GDM1 (cell line): ENCODE results near the gene CTSK.

ENCODE experiments used
- DNase-seq: peaks from one replicate; lab custom pipeline; 2025; lab: John Stamatoyannopoulos, UW

The CTSK gene

DNA sequence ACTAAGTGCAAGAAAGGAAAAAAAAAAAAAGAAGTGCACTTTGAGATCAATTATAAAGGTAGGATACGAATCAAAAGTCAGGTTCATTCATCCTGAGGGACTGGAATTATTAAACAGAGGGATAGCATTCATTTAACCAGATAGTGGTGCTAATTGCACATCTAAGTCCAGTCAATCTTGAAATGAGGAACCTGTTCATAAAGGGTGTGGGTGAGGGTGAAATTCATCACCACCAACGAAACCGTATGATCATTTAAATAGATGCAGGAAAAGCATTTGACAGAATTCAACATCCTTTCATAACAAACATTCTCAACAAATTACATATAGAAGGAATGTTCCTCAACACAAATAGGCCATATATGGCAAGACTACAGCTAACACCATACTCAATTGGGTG lies 48.0 kb downstream of the CTSK start:
- no peak for DNase-seq

DNA sequence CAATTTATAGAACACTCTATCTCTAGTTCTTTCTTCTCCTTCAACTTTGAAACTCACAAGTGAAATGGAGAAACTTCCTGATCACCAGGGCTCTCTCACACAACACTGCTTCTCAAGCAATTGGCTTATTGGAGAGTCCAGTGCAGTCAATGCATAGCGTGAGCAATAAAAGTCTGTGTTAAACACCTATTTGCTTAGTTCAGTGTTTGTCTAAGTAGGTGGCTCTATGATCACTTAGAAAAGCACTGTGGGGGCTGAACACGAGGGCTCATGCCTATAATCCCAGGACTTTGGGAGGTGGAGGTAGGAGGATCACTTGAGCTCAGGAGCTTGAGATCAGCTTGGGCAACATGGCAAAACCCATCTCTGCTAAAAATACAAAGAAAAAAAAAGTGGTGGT lies 54.6 kb downstream of the CTSK start:
- no peak for DNase-seq

DNA sequence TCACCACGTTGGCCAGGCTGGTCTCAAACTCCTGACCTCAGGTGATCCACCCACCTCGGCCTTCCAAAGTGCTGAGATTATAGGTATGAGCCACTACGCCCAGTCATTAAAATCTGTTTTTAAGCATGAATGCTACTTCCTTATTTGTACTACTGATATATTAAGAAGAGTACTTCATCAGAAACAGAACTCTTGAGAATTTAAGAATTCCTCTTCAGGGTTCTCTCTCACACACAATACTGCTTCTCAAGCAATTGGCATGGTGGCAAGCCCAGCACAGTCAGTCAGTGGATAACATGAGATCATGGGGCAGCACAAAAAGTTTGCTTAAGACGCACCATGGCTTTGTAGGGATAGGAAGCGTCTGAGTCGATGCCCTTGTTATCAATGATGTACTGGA lies 56.6 kb downstream of the CTSK start:
- DNase-seq, result no peak

DNA sequence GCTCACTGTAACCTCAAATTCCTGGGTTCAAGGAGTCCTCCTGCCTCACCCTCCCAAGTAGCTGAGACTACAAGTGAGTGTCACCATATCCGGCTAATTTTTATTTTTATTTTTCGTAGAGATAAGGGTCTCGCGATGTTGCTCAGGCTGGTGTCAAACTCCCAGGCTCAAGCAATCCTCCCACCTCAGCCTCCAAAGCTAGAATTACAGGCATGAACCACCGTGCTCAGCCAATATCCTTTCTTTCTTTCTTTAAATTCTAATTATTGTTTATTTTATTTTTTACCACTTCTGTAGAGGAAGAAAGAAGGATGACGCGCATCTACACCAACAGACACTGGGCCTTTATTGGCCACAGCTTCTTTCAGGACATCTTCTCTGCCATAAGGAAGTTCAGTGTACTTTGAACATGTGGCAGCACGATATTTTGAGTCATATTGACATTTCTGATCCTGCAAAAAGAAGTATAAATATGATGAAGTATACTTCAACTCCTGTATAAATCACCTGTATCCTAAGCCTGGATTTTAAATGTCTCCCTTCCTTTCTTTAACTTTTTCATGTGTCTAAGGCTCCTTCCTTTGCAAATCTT lies 58.2 kb downstream of the CTSK start:
- DNase-seq, result no peak

DNA sequence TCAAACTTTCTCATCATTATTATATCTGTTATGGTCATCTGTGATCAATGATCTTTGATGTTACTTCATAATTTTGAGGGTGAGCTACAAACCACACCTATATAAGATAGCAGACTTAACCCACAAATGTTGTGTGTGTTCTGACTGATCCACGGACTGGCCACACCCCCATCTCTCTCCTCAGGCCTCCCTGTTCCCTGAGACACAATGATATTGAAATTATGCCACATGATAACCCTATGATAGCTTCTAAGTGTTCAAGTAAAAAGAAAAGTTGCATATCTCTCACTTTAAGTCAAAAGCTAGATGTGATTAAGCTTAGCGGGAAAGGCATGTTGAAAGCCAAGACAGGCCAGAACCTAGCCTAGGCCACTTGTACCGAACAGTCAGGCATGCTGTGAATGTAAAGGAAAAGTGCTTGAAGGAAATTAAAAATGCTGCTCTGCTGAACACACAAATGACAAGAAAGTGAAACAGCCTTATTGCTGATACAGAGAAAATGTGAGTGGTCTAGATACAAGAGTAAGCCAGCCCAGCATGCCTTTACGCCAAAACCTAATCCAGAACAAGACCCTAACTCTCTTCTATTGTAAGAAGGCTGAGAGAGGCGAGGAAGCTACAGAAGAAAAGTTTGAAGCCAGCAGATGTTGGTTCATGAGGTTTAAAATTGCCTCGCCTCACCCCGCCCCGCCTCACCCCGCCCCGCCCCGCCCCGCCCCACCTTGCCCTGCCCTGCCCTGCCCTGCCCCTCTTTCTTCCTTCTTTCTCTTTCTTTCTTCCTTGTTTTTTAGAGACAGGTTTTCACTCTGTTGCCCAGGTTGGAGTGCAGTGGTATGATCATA lies 59.0 kb downstream of the CTSK start:
- DNase-seq, result no peak
